ENCODE data around the gene PRR5L.

- no peak for TF ChIP-seq POLR2AphosphoS5 (IDR thresholded peaks at IDR 0.05; ENCODE audit: low read depth, low read length)
- no peak for TF ChIP-seq POLR2A (IDR thresholded peaks at IDR 0.05; ENCODE audit: low read depth, low read length)
- no peak for TF ChIP-seq TAF1 (IDR thresholded peaks at IDR 0.05; ENCODE audit: low read depth, low read length)
These were observed 109.7 kb downstream of the PRR5L start for GRCh38 chr11:36405585-36406367.

Data from GM12891 (cell line).